Karpas-422 (cell line): Measurements from ENCODE around the gene MOB2. TPM values are rescaled to one million over a fixed set of nuclear protein-coding genes. Genes with fewer than 3 reads are reported as not detected.

Source experiments
- DNase-seq: peaks from one replicate; pipeline ENCODE4 v3.0.0-alpha.2; 2015
- H2AFZ ChIP-seq: fragments of 200-600 bp; sonication (generic); 2 replicates; pipeline ENCODE4 v1.6.1; 2014; ENCODE audit warnings: antibody characterized with exemption, low read length, mixed read lengths
- H3K27ac ChIP-seq: fragments of 200-600 bp; sonication (generic); 2 replicates; pipeline ENCODE4 v1.5.1; 2014; ENCODE audit warnings: mild to moderate bottlenecking, low read length, moderate library complexity
- H3K27me3 ChIP-seq: fragments of 200-600 bp; sonication (generic); 2 replicates; pipeline ENCODE4 v1.6.1; 2014; ENCODE audit warnings: low read length, mixed read lengths
- H3K36me3 ChIP-seq: fragments of 200-600 bp; sonication (generic); 2 replicates; pipeline ENCODE4 v1.6.1; 2014; ENCODE audit warnings: low read length, mixed read lengths; ENCODE audit not compliant: insufficient read depth
- H3K4me1 ChIP-seq: fragments of 200-600 bp; sonication (generic); 2 replicates; pipeline ENCODE4 v1.6.1; 2014; ENCODE audit warnings: mild to moderate bottlenecking, low read length, mixed read lengths
- H3K4me2 ChIP-seq: fragments of 200-600 bp; sonication (generic); 2 replicates; pipeline ENCODE4 v1.6.1; 2014; ENCODE audit warnings: low read length, low read depth, mild to moderate bottlenecking; ENCODE audit not compliant: poor library complexity, severe bottlenecking
- H3K4me3 ChIP-seq: fragments of 200-600 bp; sonication (generic); 2 replicates; pipeline ENCODE4 v1.5.1; 2014; ENCODE audit warnings: mild to moderate bottlenecking, antibody characterized with exemption, low read length, mixed read lengths
- H3K79me2 ChIP-seq: fragments of 200-600 bp; sonication (generic); 2 replicates; pipeline ENCODE4 v1.6.1; 2014; ENCODE audit warnings: mild to moderate bottlenecking, low read length, mixed read lengths
- H3K9ac ChIP-seq: fragments of 200-600 bp; sonication (generic); 2 replicates; pipeline ENCODE4 v1.6.0; 2014; ENCODE audit warnings: low read length
- H3K9me2 ChIP-seq: fragments of 200-600 bp; sonication (generic), shearing (Covaris generic); replicated peaks from 2 replicates; pipeline ENCODE4 v1.6.0; 2014; ENCODE audit warnings: mild to moderate bottlenecking, low read length, moderate library complexity; ENCODE audit not compliant: insufficient read depth
- H3K9me3 ChIP-seq: fragments of 300-700, 200-600 bp; sonication (generic); 2 replicates; pipeline ENCODE4 v1.6.1; 2014; ENCODE audit warnings: low read length, mixed read lengths
- H4K20me1 ChIP-seq: fragments of 200-600 bp; sonication (generic); 2 replicates; pipeline ENCODE4 v1.6.1; 2014; ENCODE audit warnings: mild to moderate bottlenecking, antibody characterized with exemption, low read length, low read depth; ENCODE audit not compliant: insufficient read depth
- total RNA-seq: library from RNA; depleted of rRNA; stranded (reverse); fragments of >200 nt; shearing (Covaris generic); gene quantifications from 2 replicates; pipeline ENCODE4 v1.2.3, GENCODE V29; 2014; ENCODE audit warnings: low replicate concordance

Gene MOB2
- total RNA-seq, 1 experiment from 2014 or later, result 8.8 TPM

DNA sequence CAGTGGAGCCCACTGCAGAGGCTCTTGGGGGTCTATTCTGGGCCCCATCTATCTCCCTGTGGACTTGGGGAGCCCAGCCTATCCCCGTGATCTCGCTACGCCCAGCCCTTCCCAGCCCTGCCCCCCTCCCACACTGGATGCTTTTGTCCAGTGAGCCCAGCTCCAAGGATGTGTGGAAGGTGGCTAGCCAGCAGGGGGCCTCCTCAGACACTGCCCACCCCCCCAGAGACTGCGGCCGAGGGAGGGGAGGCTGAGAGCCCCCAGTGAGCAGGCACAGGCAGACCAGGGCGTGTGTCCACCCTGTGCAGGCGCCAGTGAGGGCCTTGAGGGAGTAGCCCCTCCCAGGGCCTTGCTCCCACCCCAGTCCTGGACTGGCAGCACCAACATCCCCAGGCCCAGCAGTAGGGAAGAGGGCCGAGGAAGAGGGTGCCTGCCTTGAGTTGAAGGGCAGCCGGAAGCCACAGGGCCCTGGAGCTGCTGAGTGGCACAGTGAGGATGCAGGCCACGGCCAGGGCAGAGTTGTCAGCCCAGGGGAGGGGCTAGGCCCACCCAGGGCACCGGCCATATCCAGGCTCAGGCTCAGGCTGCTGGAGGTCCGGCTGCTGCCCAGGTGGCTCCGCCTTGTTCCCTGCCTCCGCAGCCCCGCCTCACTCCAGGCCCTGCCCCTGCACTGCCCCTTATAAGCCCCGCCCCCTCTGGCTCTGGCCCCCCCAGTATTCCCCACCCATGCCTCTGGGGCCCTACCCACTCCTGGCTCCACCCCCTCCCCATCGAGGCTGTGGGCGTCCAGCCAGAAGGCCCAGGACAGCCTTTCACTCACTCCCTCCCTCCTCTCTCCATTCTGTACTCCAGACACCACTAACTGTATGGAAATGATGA, 28.0 kb downstream of the MOB2 start:
- H3K27me3 ChIP-seq, result no peaks in the 10 kb centered on the region
- no peak overlapping the region for H3K4me2 ChIP-seq

DNA sequence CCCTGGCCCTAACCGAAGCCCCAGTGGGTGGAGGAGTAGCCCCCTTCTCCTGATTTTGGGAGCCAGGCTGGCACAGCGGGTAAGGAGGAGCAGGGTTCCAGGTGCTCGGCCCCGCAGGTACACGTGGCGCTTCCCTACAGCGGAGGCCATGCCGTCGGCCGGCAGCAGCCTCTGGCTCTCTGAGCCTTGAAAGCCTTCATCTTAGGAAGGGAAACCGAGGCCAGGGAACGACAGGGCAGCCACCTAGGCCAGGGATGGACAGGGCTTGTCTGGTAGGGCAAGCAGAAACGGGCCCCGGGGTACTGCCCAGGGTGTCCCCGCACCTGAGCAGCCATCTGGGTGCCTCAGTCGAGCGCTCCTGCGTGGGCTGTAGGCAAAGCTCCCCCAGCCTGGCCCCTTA, 28.7 kb downstream of the MOB2 start:
- no peaks in the 10 kb centered on the region for H3K27me3 ChIP-seq

More for the DNA sequence above, 28.0 kb downstream of the MOB2 start:
- no peaks in the 10 kb centered on the region for H3K9me2 ChIP-seq
- no peak overlapping the region for H3K27ac ChIP-seq
- no peak overlapping the region for H2AFZ ChIP-seq
- H3K9me3 ChIP-seq, result no peaks in the 10 kb centered on the region
- peak; percentile 57 for DNase-seq
- no peak overlapping the region for H3K9ac ChIP-seq
- no peaks in the 10 kb centered on the region for H3K79me2 ChIP-seq
- no peaks in the 10 kb centered on the region for H3K36me3 ChIP-seq
- peaks cover 9% of the 10 kb centered on the region; the same call in 1 of the 2 replicates for H4K20me1 ChIP-seq
- no peaks in the 10 kb centered on the region for H3K4me1 ChIP-seq
- no peak overlapping the region for H3K4me3 ChIP-seq

DNA sequence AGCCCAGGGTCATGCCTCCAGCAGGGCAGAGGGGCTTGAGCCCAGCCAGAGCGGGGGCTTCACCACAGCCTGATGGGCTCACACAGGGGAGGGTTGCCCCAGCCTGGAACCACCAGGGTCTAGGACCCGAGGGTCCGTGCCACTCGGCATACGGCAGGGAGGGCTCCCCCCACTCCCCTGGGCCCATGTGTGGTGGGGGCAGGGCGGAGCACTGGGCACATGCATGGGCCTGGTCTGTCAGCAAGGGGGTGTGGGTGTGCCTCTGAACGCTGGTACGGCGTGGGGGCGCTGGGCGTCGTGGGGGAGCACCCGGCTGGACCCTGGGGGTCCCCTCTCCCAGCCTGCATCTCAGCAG, 29.3 kb downstream of the MOB2 start:
- H3K9me2 ChIP-seq, result no peaks in the 10 kb centered on the region
- no peaks in the 10 kb centered on the region for H3K4me1 ChIP-seq
- H3K27me3 ChIP-seq, result no peaks in the 10 kb centered on the region
- H4K20me1 ChIP-seq, result peaks cover 9% of the 10 kb centered on the region; the same call in 1 of the 2 replicates
- no peak overlapping the region for H3K4me3 ChIP-seq
- no peak overlapping the region for H3K27ac ChIP-seq
- no peak overlapping the region for H2AFZ ChIP-seq
- H3K36me3 ChIP-seq, result no peaks in the 10 kb centered on the region
- H3K79me2 ChIP-seq, result no peaks in the 10 kb centered on the region
- no peaks in the 10 kb centered on the region for H3K9me3 ChIP-seq
- DNase-seq, result no peak
- no peak overlapping the region for H3K9ac ChIP-seq
- no peak overlapping the region for H3K4me2 ChIP-seq

More for the DNA sequence above, 28.7 kb downstream of the MOB2 start:
- Histone ChIP-seq H3K9ac (no peak overlapping the region), H3K79me2 (no peaks in the 10 kb centered on the region), H3K9me3 (no peaks in the 10 kb centered on the region), H3K4me1 (no peaks in the 10 kb centered on the region), H4K20me1 (peaks cover 9% of the 10 kb centered on the region; the same call in 1 of the 2 replicates), H3K9me2 (no peaks in the 10 kb centered on the region), H3K36me3 (no peaks in the 10 kb centered on the region), H3K4me2 (no peak overlapping the region), H3K27ac (no peak overlapping the region), H3K4me3 (no peak overlapping the region), H2AFZ (no peak overlapping the region)
- DNase-seq, result no peak

DNA sequence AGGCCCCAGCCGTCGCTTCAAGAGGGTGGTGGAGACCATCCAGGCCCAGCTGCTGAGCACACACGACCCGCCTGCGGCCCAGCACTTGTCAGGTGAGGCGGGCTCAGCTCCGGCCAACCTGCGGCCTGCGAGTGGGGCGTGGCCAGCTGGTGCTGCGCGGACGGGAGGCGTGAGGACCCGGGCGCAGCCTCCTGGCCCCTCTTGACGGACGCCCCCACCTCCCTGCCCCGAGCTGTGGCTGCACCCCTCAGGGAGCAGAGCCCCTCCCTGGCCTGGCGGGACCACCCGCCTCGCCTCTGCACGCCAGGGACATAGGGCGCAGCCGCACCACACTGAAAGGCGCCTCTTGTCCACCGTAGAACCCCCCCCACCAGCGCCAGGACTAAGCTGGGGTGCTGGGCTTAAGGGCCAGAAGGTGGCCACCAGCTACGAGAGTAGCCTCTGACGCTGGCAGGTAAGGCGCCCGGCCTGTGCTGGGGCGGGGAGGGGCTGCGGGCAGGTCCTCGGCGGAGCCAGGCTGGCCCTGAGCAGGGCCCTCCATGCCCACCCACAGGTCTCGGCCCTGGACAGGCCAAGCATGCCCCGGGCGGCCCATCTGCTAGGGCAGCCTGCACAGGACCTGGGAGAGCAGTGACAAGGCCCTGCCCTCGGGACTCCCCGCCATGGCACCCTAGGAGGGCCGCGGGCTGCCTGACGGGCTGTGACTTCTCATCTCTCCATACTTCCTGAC, 29.8 kb downstream of the MOB2 start:
- no peak overlapping the region for H2AFZ ChIP-seq
- H3K9ac ChIP-seq, result no peak overlapping the region
- no peak for DNase-seq
- no peaks in the 10 kb centered on the region for H3K4me1 ChIP-seq
- no peaks in the 10 kb centered on the region for H3K9me2 ChIP-seq
- no peaks in the 10 kb centered on the region for H3K79me2 ChIP-seq
- H3K27ac ChIP-seq, result no peak overlapping the region
- H3K9me3 ChIP-seq, result no peaks in the 10 kb centered on the region
- no peaks in the 10 kb centered on the region for H3K27me3 ChIP-seq
- H3K4me3 ChIP-seq, result no peak overlapping the region
- no peak overlapping the region for H3K4me2 ChIP-seq
- no peaks in the 10 kb centered on the region for H3K36me3 ChIP-seq
- H4K20me1 ChIP-seq, result peaks cover 9% of the 10 kb centered on the region; the same call in 1 of the 2 replicates

DNA sequence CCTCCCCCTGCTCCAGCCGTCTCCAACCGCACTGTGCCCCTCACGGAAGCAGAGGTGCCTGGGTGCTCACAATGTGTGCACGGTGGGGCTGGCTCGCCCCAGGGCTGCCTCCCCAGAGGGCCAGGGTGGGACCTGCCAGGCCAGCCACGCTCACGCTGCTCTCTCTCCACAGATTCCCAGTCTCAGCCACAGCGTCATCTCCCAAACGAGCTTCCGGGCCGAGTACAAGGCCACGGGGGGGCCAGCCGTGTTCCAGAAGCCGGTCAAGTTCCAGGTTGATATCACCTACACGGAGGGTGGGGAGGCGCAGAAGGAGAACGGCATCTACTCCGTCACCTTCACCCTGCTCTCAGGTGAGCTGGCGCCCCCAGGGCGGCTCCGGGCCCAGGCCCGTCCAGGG, 30.4 kb downstream of the MOB2 start:
- H3K4me1 ChIP-seq, result no peaks in the 10 kb centered on the region
- no peak overlapping the region for H3K4me3 ChIP-seq
- H3K9me2 ChIP-seq, result no peaks in the 10 kb centered on the region
- H3K9me3 ChIP-seq, result no peaks in the 10 kb centered on the region
- no peak overlapping the region for H3K27ac ChIP-seq
- H3K4me2 ChIP-seq, result no peak overlapping the region
- H3K36me3 ChIP-seq, result no peaks in the 10 kb centered on the region
- DNase-seq, result no peak
- peaks cover 9% of the 10 kb centered on the region; the same call in 1 of the 2 replicates for H4K20me1 ChIP-seq
- H3K27me3 ChIP-seq, result no peaks in the 10 kb centered on the region
- no peak overlapping the region for H2AFZ ChIP-seq
- H3K9ac ChIP-seq, result no peak overlapping the region
- no peaks in the 10 kb centered on the region for H3K79me2 ChIP-seq

DNA sequence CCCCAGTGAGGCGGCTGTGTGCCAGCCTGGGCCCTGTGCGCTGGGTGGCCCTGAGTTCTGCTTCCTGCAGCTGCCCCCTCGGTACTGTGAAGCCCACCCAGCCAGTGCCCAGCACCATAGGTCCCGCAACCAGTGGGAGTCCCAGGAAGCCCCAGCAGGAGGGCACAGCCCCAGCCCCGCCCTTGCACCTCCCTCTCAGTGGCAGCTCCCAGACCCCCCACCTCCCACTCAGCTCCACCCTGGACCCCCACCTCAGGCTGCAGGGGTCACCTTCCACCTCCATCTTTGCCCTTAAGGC, 30.9 kb downstream of the MOB2 start:
- Histone ChIP-seq H3K27ac (no peak overlapping the region), H3K36me3 (no peaks in the 10 kb centered on the region), H3K9me3 (no peaks in the 10 kb centered on the region), H3K27me3 (no peaks in the 10 kb centered on the region), H3K4me3 (no peak overlapping the region), H2AFZ (no peak overlapping the region), H3K4me1 (no peaks in the 10 kb centered on the region), H3K9me2 (no peaks in the 10 kb centered on the region), H4K20me1 (peaks cover 9% of the 10 kb centered on the region; the same call in 1 of the 2 replicates), H3K4me2 (no peak overlapping the region), H3K79me2 (no peaks in the 10 kb centered on the region), H3K9ac (no peak overlapping the region)
- no peak for DNase-seq

DNA sequence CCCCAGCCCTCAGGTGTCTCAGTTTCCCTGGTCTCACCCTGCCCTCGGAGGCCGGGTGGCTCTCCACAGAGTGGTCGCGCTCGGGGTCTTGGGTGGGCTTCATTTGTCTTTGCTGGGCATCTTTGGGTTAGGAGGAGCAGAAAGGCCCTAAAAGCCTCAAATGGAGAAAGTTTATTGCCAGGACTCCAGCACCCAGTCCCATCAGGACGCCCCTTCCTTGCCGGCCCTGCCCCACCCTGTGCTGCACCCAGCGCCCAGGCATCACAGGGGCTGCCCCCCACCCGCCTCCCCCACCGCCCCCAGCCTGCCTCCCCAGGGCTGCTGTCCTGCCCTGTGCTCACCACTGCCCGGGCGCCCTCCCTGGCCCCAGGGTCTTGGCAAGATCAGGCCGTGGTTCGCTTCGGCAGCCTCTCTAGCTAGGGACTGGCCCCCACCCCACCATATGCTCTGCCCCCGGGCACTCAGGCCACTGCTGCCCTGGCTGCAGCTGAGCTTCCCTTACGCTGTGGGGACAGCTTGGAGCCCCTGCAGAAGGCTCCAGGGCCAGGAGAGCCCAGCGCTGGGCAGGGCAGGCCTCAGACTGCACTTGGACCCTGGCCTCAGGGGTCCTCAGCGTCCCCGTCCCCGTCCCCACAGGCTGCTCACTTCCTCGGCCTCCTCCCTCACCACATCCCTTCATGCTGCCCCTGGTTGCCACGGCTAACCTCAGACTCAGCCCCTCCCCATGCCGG, 31.4 kb downstream of the MOB2 start:
- H3K9me2 ChIP-seq, result no peaks in the 10 kb centered on the region
- H3K79me2 ChIP-seq, result no peaks in the 10 kb centered on the region
- H3K4me2 ChIP-seq, result no peak overlapping the region
- no peaks in the 10 kb centered on the region for H3K4me1 ChIP-seq
- H3K9ac ChIP-seq, result no peak overlapping the region
- no peaks in the 10 kb centered on the region for H3K9me3 ChIP-seq
- H4K20me1 ChIP-seq, result peaks cover 9% of the 10 kb centered on the region; the same call in 1 of the 2 replicates
- H3K27ac ChIP-seq, result no peak overlapping the region
- no peaks in the 10 kb centered on the region for H3K36me3 ChIP-seq
- no peak for DNase-seq
- H2AFZ ChIP-seq, result no peak overlapping the region
- no peak overlapping the region for H3K4me3 ChIP-seq
- H3K27me3 ChIP-seq, result no peaks in the 10 kb centered on the region

DNA sequence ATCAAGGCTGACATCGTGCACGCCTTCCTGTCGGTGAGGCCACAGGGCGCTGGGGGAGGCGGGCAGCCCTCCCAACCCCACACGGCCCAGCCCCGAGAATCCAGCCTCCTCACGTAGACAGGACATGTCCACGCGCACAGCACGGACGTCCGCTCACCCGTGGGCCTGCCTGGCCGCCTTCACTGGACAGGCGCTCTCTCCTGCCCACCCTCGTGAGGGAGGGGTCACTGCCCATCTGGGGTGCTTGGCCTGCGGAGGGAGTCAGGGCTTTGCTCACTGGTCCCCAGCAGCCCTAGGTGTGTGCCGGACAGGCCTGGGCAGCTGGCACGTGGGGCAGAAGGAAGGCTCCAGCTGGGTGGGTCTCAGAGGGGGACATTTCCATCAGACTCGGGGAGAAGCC, 32.0 kb downstream of the MOB2 start:
- Histone ChIP-seq H4K20me1 (peaks cover 9% of the 10 kb centered on the region; the same call in 1 of the 2 replicates), H3K9me3 (no peaks in the 10 kb centered on the region), H3K9me2 (no peaks in the 10 kb centered on the region), H2AFZ (no peak overlapping the region), H3K4me2 (no peak overlapping the region), H3K9ac (no peak overlapping the region), H3K27ac (no peak overlapping the region), H3K79me2 (no peaks in the 10 kb centered on the region), H3K27me3 (no peaks in the 10 kb centered on the region), H3K4me3 (no peak overlapping the region), H3K36me3 (no peaks in the 10 kb centered on the region), H3K4me1 (no peaks in the 10 kb centered on the region)
- no peak for DNase-seq
